Ammon's horn (tissue), 1 donor: ENCODE data around the gene UBR1.
"Not testable (repeated sequence)": the region's sequence is repeated elsewhere in the genome, so short reads cannot be mapped to it uniquely, and the experiment has no call there.

Experiments
- DNase-seq: peaks from one replicate; pipeline ENCODE4 v3.0.0-alpha.2; 2016; ENCODE audit warnings: low spot score

Gene UBR1

GRCh38 chr15:42964476-42964875 is 141.4 kb downstream of the UBR1 start:
- no peak for DNase-seq

GRCh38 chr15:42955518-42955917 is 150.3 kb downstream of the UBR1 start:
- no peak for DNase-seq

GRCh38 chr15:42954291-42954690 is 151.5 kb downstream of the UBR1 start:
- DNase-seq = no peak

- DNase-seq = not testable (repeated sequence)
These were observed 156.9 kb downstream of the UBR1 start for GRCh38 chr15:42948898-42949297.

GRCh38 chr15:42940527-42940926 is 165.3 kb downstream of the UBR1 start:
- DNase-seq = peak; percentile 11

- DNase-seq = peak; percentile 69
These were observed 166.0 kb downstream of the UBR1 start for GRCh38 chr15:42939841-42940240.

GRCh38 chr15:42937143-42937542 is 168.7 kb downstream of the UBR1 start:
- DNase-seq = no peak

- no peak for DNase-seq
These were observed 171.8 kb downstream of the UBR1 start for GRCh38 chr15:42933886-42934667.

GRCh38 chr15:42932833-42933515 is 172.9 kb downstream of the UBR1 start:
- DNase-seq = no peak

GRCh38 chr15:42931702-42932486 is 173.9 kb downstream of the UBR1 start:
- DNase-seq = no peak

- no peak for DNase-seq
These were observed 176.5 kb downstream of the UBR1 start for GRCh38 chr15:42929306-42929848.

- DNase-seq = peak; percentile 56
These were observed 184.5 kb downstream of the UBR1 start for GRCh38 chr15:42921342-42921731.

- DNase-seq = peak; percentile 99
These were observed 185.1 kb downstream of the UBR1 start, which contains the start of gene TTBK2 for GRCh38 chr15:42920519-42921341. TTBK2 (minus strand) TSS chr15:42920778; CDS start chr15:42878617, 42,161 bp downstream.

GRCh38 chr15:42919799-42920518 is 185.9 kb downstream of the UBR1 start:
- DNase-seq = peak; percentile 41

GRCh38 chr15:42919308-42919707 is 186.5 kb downstream of the UBR1 start:
- DNase-seq = no peak

GRCh38 chr15:42918047-42918446 is 187.8 kb downstream of the UBR1 start:
- no peak for DNase-seq

- DNase-seq = no peak
These were observed 190.1 kb downstream of the UBR1 start for GRCh38 chr15:42915654-42916315.

- DNase-seq = no peak
These were observed 190.9 kb downstream of the UBR1 start for GRCh38 chr15:42914728-42915497.

GRCh38 chr15:42911058-42911592 is 194.7 kb downstream of the UBR1 start:
- DNase-seq = no peak
